NCI-H446 treated with DMSO at 0.1 percent for 48 hours (cell line): ENCODE measurements around the gene MYO1D.

Source experiments
- DNase-seq: peaks from one replicate; lab custom pipeline; 2025; lab: John Stamatoyannopoulos, UW

Gene MYO1D

GRCh38 chr17:32488177-32488542, 388.8 kb downstream of the MYO1D start:
- DNase-seq: no peak

GRCh38 chr17:32487473-32488176, 389.3 kb downstream of the MYO1D start:
- no peak for DNase-seq

GRCh38 chr17:32486701-32487472, 390.0 kb downstream of the MYO1D start, which contains the start of gene CDK5R1:
Gene CDK5R1, plus strand, starts transcription at chr17:32486993. Its CDS starts 628 bp downstream, at chr17:32487621.
- DNase-seq: peak; percentile 23

- DNase-seq: peak; percentile 60
Observed at GRCh38 chr17:32486111-32486700, 390.7 kb downstream of the MYO1D start.

GRCh38 chr17:32485261-32486110, 391.4 kb downstream of the MYO1D start:
- no peak for DNase-seq

- DNase-seq: no peak
Observed at GRCh38 chr17:32484628-32485027, 392.3 kb downstream of the MYO1D start.

- DNase-seq: no peak
Observed at GRCh38 chr17:32484041-32484461, 392.9 kb downstream of the MYO1D start.

- DNase-seq: peak; percentile 76
Observed at GRCh38 chr17:32483451-32484019, 393.4 kb downstream of the MYO1D start.

GRCh38 chr17:32482568-32483320, 394.2 kb downstream of the MYO1D start:
- DNase-seq: no peak

- DNase-seq: no peak
Observed at GRCh38 chr17:32481193-32481592, 395.7 kb downstream of the MYO1D start.

- no peak for DNase-seq
Observed at GRCh38 chr17:32479074-32479617, 397.8 kb downstream of the MYO1D start.

- DNase-seq: no peak
Observed at GRCh38 chr17:32477220-32477619, 399.7 kb downstream of the MYO1D start.

GRCh38 chr17:32475258-32475657, 401.7 kb downstream of the MYO1D start:
- no peak for DNase-seq

GRCh38 chr17:32471652-32472051, 405.3 kb downstream of the MYO1D start:
- no peak for DNase-seq

- DNase-seq: no peak
Observed at GRCh38 chr17:32470405-32471167, 406.3 kb downstream of the MYO1D start.

- no peak for DNase-seq
Observed at GRCh38 chr17:32467949-32468348, 409.0 kb downstream of the MYO1D start.

GRCh38 chr17:32464374-32464773, 412.6 kb downstream of the MYO1D start:
- DNase-seq: no peak

GRCh38 chr17:32463304-32463703, 413.6 kb downstream of the MYO1D start:
- DNase-seq: no peak

GRCh38 chr17:32461853-32462617, 414.9 kb downstream of the MYO1D start:
- peak; percentile 7 for DNase-seq
